ENCODE results near the gene RUNX1. TPM values are rescaled to one million over a fixed set of nuclear protein-coding genes. Genes with fewer than 3 reads are reported as not detected.

The RUNX1 gene
- total RNA-seq: 10 to 100 TPM in 1 of 2 donors, 1 to 10 TPM in 1; 4.9 to 12.5 TPM

DNA sequence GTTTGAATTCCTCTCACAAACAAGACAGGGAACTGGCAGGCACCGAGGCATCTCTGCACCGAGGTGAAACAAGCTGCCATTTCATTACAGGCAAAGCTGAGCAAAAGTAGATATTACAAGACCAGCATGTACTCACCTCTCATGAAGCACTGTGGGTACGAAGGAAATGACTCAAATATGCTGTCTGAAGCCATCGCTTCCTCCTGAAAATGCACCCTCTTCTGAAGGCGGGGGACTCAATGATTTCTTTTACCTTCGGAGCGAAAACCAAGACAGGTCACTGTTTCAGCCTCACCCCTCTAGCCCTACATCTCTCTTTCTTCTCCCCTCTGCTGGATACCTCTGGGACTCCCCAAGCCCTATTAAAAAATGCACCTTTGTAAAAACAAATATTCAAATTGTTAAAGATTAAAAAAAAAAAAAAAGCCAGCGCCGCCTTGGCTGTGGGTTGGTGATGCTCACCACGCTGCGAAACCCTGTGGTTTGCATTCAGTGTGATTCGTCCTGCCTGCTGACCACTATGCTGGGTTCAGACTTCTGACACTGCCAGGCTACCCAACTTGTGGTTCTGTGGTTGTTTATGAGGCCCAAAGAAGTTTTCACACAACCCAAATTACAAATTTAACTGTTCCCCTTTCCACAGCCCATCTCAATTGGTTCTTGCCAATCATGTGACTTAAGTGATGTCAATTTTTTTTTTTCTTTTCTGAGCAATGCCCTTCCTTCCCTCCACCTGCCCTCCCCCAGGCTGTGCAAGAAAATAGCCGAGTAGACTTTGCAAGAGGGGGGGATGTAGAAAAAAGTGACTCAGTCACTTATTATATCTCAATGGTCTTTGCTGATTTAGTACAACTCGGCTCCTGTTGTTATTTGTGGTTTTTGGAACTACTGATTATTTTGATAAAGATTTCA, at the start of gene RUNX1:
Gene RUNX1, minus strand, starts transcription at position 597 of the 912 bp plus-strand sequence.
- TF ChIP-seq POLR2A (IDR thresholded peaks at IDR 0.05): peak in 2 of 3 donors; percentile 21 to 42
- TF ChIP-seq, protein P1, sequence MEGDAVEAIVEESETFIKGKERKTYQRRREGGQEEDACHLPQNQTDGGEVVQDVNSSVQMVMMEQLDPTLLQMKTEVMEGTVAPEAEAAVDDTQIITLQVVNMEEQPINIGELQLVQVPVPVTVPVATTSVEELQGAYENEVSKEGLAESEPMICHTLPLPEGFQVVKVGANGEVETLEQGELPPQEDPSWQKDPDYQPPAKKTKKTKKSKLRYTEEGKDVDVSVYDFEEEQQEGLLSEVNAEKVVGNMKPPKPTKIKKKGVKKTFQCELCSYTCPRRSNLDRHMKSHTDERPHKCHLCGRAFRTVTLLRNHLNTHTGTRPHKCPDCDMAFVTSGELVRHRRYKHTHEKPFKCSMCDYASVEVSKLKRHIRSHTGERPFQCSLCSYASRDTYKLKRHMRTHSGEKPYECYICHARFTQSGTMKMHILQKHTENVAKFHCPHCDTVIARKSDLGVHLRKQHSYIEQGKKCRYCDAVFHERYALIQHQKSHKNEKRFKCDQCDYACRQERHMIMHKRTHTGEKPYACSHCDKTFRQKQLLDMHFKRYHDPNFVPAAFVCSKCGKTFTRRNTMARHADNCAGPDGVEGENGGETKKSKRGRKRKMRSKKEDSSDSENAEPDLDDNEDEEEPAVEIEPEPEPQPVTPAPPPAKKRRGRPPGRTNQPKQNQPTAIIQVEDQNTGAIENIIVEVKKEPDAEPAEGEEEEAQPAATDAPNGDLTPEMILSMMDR (IDR thresholded peaks at IDR 0.05): no peak
- H3K4me1 ChIP-seq: peaks cover 12% of the 10 kb centered on the region
- 54 to 74% methylated on average over 14 of the region's 14 CpGs for WGBS, 2 donors
- H3K4me3 ChIP-seq: no peak within 1 kb of the TSS
- intact Hi-C loops (cut with DNase I): no loop called here
- no peaks in the 10 kb centered on the region for H3K9me3 ChIP-seq
- no peaks in the 10 kb centered on the region for H3K27me3 ChIP-seq
- DNase-seq (peak in 3 of 4 donors; percentile 17 to 75 (median 21)), ATAC-seq (no peak)
- peak within 1 kb of the TSS in 1 of 4 donors; percentile 63 for H3K27ac ChIP-seq
- no peaks in the 10 kb centered on the region for H3K36me3 ChIP-seq (replicated peaks in 1 of 2; ENCODE audit: insufficient read depth in 1 of 2, low read depth in 2 of 2)

DNA sequence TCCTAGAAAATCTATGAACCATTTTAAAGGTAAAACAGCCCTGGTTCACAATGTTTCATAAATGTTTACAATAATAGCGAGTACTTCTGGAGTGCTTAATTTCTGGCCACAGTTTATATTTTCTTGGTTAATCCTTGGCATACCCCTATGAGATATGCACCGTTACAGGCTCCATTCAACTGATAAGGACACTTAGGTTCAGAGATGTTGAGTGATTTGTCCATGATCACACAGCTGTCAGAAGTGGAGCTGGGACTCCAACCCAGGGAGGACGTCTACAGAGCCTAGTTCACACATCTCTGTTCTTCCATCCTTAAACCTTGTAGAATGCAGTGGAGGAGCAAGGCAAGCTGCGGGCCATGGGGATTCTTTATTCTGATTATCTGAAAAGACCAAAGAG, 48.4 kb upstream of the RUNX1 start:
- Histone ChIP-seq H3K27ac (no peak overlapping the region), H3K4me1 (no peaks in the 10 kb centered on the region), H3K36me3 (replicated peaks in 1 of 2; ENCODE audit: insufficient read depth in 1 of 2, low read depth in 2 of 2) (no peaks in the 10 kb centered on the region), H3K4me3 (no peak overlapping the region), H3K9me3 (no peaks in the 10 kb centered on the region), H3K27me3 (no peaks in the 10 kb centered on the region)
- intact Hi-C loops (cut with DNase I): no loop called here
- 54 to 77% methylated on average over 4 of the region's 4 CpGs for WGBS, 2 donors
- ATAC-seq: no peak
- TF ChIP-seq, protein P1 (IDR thresholded peaks at IDR 0.05): no peak
- TF ChIP-seq POLR2A (IDR thresholded peaks at IDR 0.05): no peak
- no peak for DNase-seq

DNA sequence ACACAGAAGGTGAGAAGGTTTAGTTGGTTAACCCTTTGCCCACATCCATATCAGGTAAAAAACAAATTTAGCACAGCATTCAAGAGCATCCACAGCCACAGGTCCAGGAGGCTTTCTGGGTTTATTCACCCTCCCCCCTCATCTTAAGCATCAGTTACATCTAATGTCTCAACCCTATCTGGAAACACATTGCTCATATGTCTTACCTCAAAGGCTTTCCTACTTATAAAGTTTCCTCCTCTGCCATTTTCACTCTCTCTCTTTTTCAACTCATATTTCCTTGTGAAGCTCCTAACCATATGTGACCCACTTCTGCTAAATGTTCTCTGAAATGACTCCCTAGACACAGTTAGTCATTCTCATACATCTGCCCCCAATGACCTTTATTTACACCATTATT, 47.9 kb upstream of the RUNX1 start:
- H3K27ac ChIP-seq: no peak overlapping the region
- TF ChIP-seq POLR2A (IDR thresholded peaks at IDR 0.05): no peak
- TF ChIP-seq, protein P1 (IDR thresholded peaks at IDR 0.05): no peak
- H3K4me3 ChIP-seq: no peak overlapping the region
- H3K9me3 ChIP-seq: no peaks in the 10 kb centered on the region
- intact Hi-C loops (cut with DNase I): no loop called here
- no peaks in the 10 kb centered on the region for H3K36me3 ChIP-seq (replicated peaks in 1 of 2; ENCODE audit: insufficient read depth in 1 of 2, low read depth in 2 of 2)
- ATAC-seq (no peak), DNase-seq (no peak)
- H3K27me3 ChIP-seq: no peaks in the 10 kb centered on the region
- no peaks in the 10 kb centered on the region for H3K4me1 ChIP-seq

DNA sequence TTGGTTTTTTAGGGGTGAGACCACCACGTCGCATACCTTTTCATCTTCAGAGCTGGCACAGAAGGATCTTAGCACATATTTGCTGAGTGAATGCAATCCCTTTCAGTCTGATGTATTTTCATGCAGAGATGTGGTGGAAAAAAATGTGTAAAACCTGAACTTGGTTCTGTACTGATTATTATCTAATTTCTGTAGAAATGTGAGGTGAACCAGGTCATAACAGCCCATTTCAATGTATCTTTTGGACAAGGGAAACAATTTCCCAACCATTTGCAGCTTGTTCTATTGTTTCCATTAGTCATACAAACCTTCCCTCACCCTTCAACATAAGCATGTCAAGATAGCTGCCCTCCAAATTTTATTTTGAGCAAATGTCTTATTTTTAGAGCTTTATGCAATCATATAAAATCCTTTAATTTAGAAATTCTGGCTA, 46.8 kb upstream of the RUNX1 start:
- no peaks in the 10 kb centered on the region for H3K36me3 ChIP-seq (replicated peaks in 1 of 2; ENCODE audit: insufficient read depth in 1 of 2, low read depth in 2 of 2)
- intact Hi-C loops (cut with DNase I): no loop called here
- no peak for DNase-seq
- no peaks in the 10 kb centered on the region for H3K27me3 ChIP-seq
- H3K4me1 ChIP-seq: no peaks in the 10 kb centered on the region
- 83 to 92% methylated on average over 2 of the region's 2 CpGs for WGBS, 2 donors
- TF ChIP-seq, protein P1 (IDR thresholded peaks at IDR 0.05): no peak
- TF ChIP-seq POLR2A (IDR thresholded peaks at IDR 0.05): no peak
- H3K9me3 ChIP-seq: no peaks in the 10 kb centered on the region
- H3K4me3 ChIP-seq: no peak overlapping the region
- no peak overlapping the region for H3K27ac ChIP-seq
- no peak for ATAC-seq
